HG03439 (cell line): Measurements from ENCODE around the gene CHURC1.

Experiments
- ATAC-seq: cut with Tn5 transposase; IDR thresholded peaks from one replicate; pipeline ENCODE4 v1.9.1; 2021; ENCODE audit warnings: mild to moderate bottlenecking, moderate library complexity; ENCODE audit not compliant: unreplicated experiment

CHURC1 gene

GRCh38 chr14:64954491-64955240 is 40.4 kb downstream of the CHURC1 start:
- ATAC-seq = no peak

GRCh38 chr14:64955297-64955696 is 41.0 kb downstream of the CHURC1 start:
- ATAC-seq = no peak

- ATAC-seq = no peak
Observed at GRCh38 chr14:64956697-64957406, 42.6 kb downstream of the CHURC1 start.

GRCh38 chr14:64958201-64958600 is 43.9 kb downstream of the CHURC1 start:
- no peak for ATAC-seq

- ATAC-seq = no peak
Observed at GRCh38 chr14:64958743-64959142, 44.5 kb downstream of the CHURC1 start.

- no peak for ATAC-seq
Observed at GRCh38 chr14:64960762-64961276, 46.6 kb downstream of the CHURC1 start.

- no peak for ATAC-seq
Observed at GRCh38 chr14:64963611-64964010, 49.4 kb downstream of the CHURC1 start.

- no peak for ATAC-seq
Observed at GRCh38 chr14:64965356-64966000, 51.2 kb downstream of the CHURC1 start.

GRCh38 chr14:64966976-64967375 is 52.7 kb downstream of the CHURC1 start:
- no peak for ATAC-seq

GRCh38 chr14:64968167-64968566 is 53.9 kb downstream of the CHURC1 start:
- ATAC-seq = no peak

GRCh38 chr14:64968651-64969050 is 54.4 kb downstream of the CHURC1 start:
- no peak for ATAC-seq

- ATAC-seq = no peak
Observed at GRCh38 chr14:64970041-64970440, 55.8 kb downstream of the CHURC1 start.

- ATAC-seq = no peak
Observed at GRCh38 chr14:64970776-64971477, 56.7 kb downstream of the CHURC1 start.

GRCh38 chr14:64971491-64971942 is 57.3 kb downstream of the CHURC1 start:
- ATAC-seq = no peak

GRCh38 chr14:64971943-64972791 is 57.9 kb downstream of the CHURC1 start, which contains the start of gene RAB15:
Gene RAB15 (minus strand): TSS chr14:64972336. CDS start chr14:64972076, 260 bp downstream.
- peak; percentile 50 for ATAC-seq

- no peak for ATAC-seq
Observed at GRCh38 chr14:64973026-64973442, 58.8 kb downstream of the CHURC1 start.

- no peak for ATAC-seq
Observed at GRCh38 chr14:64973826-64974225, 59.6 kb downstream of the CHURC1 start.

GRCh38 chr14:64974563-64974962 is 60.3 kb downstream of the CHURC1 start:
- ATAC-seq = no peak

GRCh38 chr14:64979336-64980074 is 65.2 kb downstream of the CHURC1 start:
- ATAC-seq = no peak
